Endothelial cell of umbilical vein (primary cell): ENCODE measurements around the gene TMEM169. TPM values are rescaled to one million over a fixed set of nuclear protein-coding genes. Genes with fewer than 3 reads are reported as not detected.
"Not testable (repeated sequence)": the region's sequence is repeated elsewhere in the genome, so short reads cannot be mapped to it uniquely, and the experiment has no call there.

ENCODE experiments used
- BruUV-seq: library from RNA; stranded (reverse); fragments of 400-500 nt; replicated peaks from 2 replicates; lab custom pipeline; 2021; lab: Mats Ljungman, UMichigan
- CTCF ChIA-PET: fragments of 300-600, 350-600 bp; sonication (Branson Sonifier 250); formaldehyde crosslinking; loops from one replicate; lab custom pipeline; 2021; ENCODE audit warnings: antibody characterized with exemption, inconsistent platforms; lab: Charles Lee
- POLR2A ChIA-PET: fragments of 300-600, 350-600 bp; sonication (Branson Sonifier 250); formaldehyde crosslinking; loops from one replicate; lab custom pipeline; 2021; ENCODE audit warnings: antibody characterized with exemption, inconsistent platforms; lab: Charles Lee
- DNase-seq: peaks from one replicate; pipeline ENCODE4 v3.0.0-alpha.2; 2011; ENCODE audit warnings: low read depth, low spot score
- FAIRE-seq: peaks from 2 replicates; lab custom pipeline; 2011; peaks lifted over from hg19 to GRCh38; lab: Jason Lieb, UNC
- H2AFZ ChIP-seq: 2 replicates; pipeline ENCODE4 v1.6.0; 2012; ENCODE audit warnings: low read depth, low read length, control low read depth, inconsistent platforms
- H3K27ac ChIP-seq: 2 replicates; pipeline ENCODE4 v1.5.1; 2011; ENCODE audit warnings: low read depth, mild to moderate bottlenecking, control low read depth, low read length, moderate library complexity; ENCODE audit not compliant: insufficient read depth
- H3K27me3 ChIP-seq, 2 experiments: 2 replicates each; pipeline versions ENCODE4 v1.6.0 to v1.6.1; 2011; ENCODE audit warnings: low read length in 2 of 2, mixed read lengths in 1 of 2; ENCODE audit not compliant: control insufficient read depth in 2 of 2, insufficient read depth in 2 of 2
- H3K36me3 ChIP-seq, 2 experiments: 2 replicates in 1 of 2; 3 replicates in 1 of 2; pipeline ENCODE4 v1.5.1; 2011; ENCODE audit warnings: low read length in 2 of 2, mild to moderate bottlenecking in 1 of 2, moderate library complexity in 1 of 2; ENCODE audit not compliant: control insufficient read depth in 2 of 2, insufficient read depth in 2 of 2; ENCODE audit errors: extremely low read depth in 1 of 2
- H3K4me1 ChIP-seq: 3 replicates; pipeline ENCODE4 v1.5.1; 2011; ENCODE audit warnings: mild to moderate bottlenecking, low read length; ENCODE audit not compliant: control insufficient read depth, insufficient read depth; ENCODE audit errors: extremely low read depth
- H3K4me2 ChIP-seq: 2 replicates; pipeline ENCODE4 v1.6.1; 2011; ENCODE audit warnings: low read length, control low read depth, mixed read lengths; ENCODE audit not compliant: insufficient read depth
- H3K4me3 ChIP-seq, 3 experiments: fragments of 200-600 bp in 1 of 3; sonication (generic), shearing (Covaris generic) in 1 of 3; replicated peaks in 1 of 3; 2 replicates each; pipeline ENCODE4 v1.5.1; 2011 to 2016; ENCODE audit warnings: control low read depth in 3 of 3, low read length in 3 of 3, mild to moderate bottlenecking in 2 of 3, inconsistent platforms in 1 of 3, low read depth in 1 of 3, moderate library complexity in 1 of 3; ENCODE audit not compliant: insufficient read depth in 1 of 3
- H3K79me2 ChIP-seq: 2 replicates; pipeline ENCODE4 v1.6.0; 2012; ENCODE audit warnings: low read length, inconsistent platforms; ENCODE audit not compliant: control insufficient read depth, insufficient read depth
- H3K9ac ChIP-seq: replicated peaks from 2 replicates; pipeline ENCODE3; 2011; ENCODE audit warnings: low read length, control low read depth; ENCODE audit not compliant: insufficient read depth; ENCODE audit errors: extremely low read depth
- H3K9me1 ChIP-seq: replicated peaks from 3 replicates; pipeline ENCODE4 v1.6.0; 2011; ENCODE audit warnings: mild to moderate bottlenecking, low read length; ENCODE audit not compliant: control insufficient read depth, insufficient read depth; ENCODE audit errors: extremely low read depth
- H3K9me3 ChIP-seq: replicated peaks from 2 replicates; pipeline ENCODE4 v1.5.1; 2012; ENCODE audit warnings: low read length, inconsistent platforms; ENCODE audit not compliant: control insufficient read depth, insufficient read depth
- H4K20me1 ChIP-seq: replicated peaks from 2 replicates; pipeline ENCODE3; 2011; ENCODE audit warnings: mild to moderate bottlenecking, low read length; ENCODE audit not compliant: control insufficient read depth, insufficient read depth; ENCODE audit errors: extremely low read depth
- EZH2 ChIP-seq: IDR thresholded peaks from 2 replicates; pipeline ENCODE4 v1.6.1; 2012; ENCODE audit warnings: borderline replicate concordance, low read depth, mild to moderate bottlenecking, moderate library complexity, low read length, inconsistent platforms; ENCODE audit not compliant: severe bottlenecking
- FOS ChIP-seq: IDR thresholded peaks from 2 replicates; pipeline ENCODE4 v1.6.1; 2011; ENCODE audit warnings: mild to moderate bottlenecking, low read length, moderate library complexity, borderline replicate concordance; ENCODE audit not compliant: insufficient read depth
- GATA2 ChIP-seq: IDR thresholded peaks from 2 replicates; pipeline ENCODE4 v1.7.0; 2011; ENCODE audit warnings: low read depth, mild to moderate bottlenecking, moderate library complexity, mixed read lengths, low read length; ENCODE audit not compliant: insufficient read length, insufficient read depth
- MYC ChIP-seq: IDR thresholded peaks from one replicate; pipeline ENCODE4 v1.6.1; 2011; ENCODE audit warnings: mild to moderate bottlenecking, low read depth, low read length
- POLR2A ChIP-seq: IDR thresholded peaks from 2 replicates; pipeline ENCODE4 v1.6.1; 2012; ENCODE audit warnings: low read depth, mild to moderate bottlenecking, control low read depth, low read length
- dilution Hi-C: fragments of 300-500 bp; cut with MboI; formaldehyde crosslinking; loops from one replicate; pipeline ENCODE4 v1.15.0; 2019; ENCODE audit warnings: low sequenced_read_pairs; ENCODE audit not compliant: extremely low pct_ligation_motif_present
- intact Hi-C: fragments of 100-400 bp; cut with micrococcal nuclease; formaldehyde crosslinking; loops from one replicate; pipeline ENCODE4 v1.10.0; 2022
- polyA plus RNA-seq, 4 experiments: library from polyadenylated mRNA; depleted of rRNA in 3 of 4; stranded (reverse) in 3 of 4; unstranded in 1 of 4; fragments of >200 nt; gene quantifications; 2 replicates each; pipeline versions ENCODE4 v1.2.1 to v1.2.3, GENCODE V29; 2011 to 2012; ENCODE audit warnings: missing spikeins in 1 of 4
- total RNA-seq: library from RNA; stranded (reverse); gene quantifications from 2 replicates; pipeline ENCODE4 v1.2.3, GENCODE V29; 2021

Gene TMEM169
- total and polyA plus RNA-seq, 2 donors (not counting 3 experiments of a cell fraction or from before 2014, with no cell fraction given), result 0.20 TPM; not detected in 1

- Histone ChIP-seq H3K27me3 (peaks cover 8% of the 10 kb centered on the region in 2 experiments), H4K20me1 (no peaks in the 10 kb centered on the region), H3K27ac (no peak overlapping the region), H2AFZ (no peak overlapping the region), H3K9me3 (no peaks in the 10 kb centered on the region), H3K9ac (no peak overlapping the region), H3K4me3 (no peak overlapping the region), H3K4me1 (peaks cover 9% of the 10 kb centered on the region), H3K4me2 (no peak overlapping the region), H3K79me2 (no peaks in the 10 kb centered on the region), H3K36me3 (no peaks in the 10 kb centered on the region), H3K9me1 (no peaks in the 10 kb centered on the region)
- CTCF ChIA-PET, result no interaction called here
- dilution Hi-C loops (no loop called here), intact Hi-C loops (no loop called here)
- FAIRE-seq (no peak), DNase-seq (no peak)
- POLR2A ChIA-PET, result no interaction called here
- no TSS peak for BruUV-seq
- no peak for TF ChIP-seq MYC
- TF ChIP-seq GATA2, result no peak
- TF ChIP-seq POLR2A, result no peak
- TF ChIP-seq EZH2, result no peak
- no peak for TF ChIP-seq FOS
These were observed 2.9 kb upstream of the TMEM169 start for GRCh38 chr2:216078776-216079175.

GRCh38 chr2:216080048-216080447 lies 1.7 kb upstream of the TMEM169 start:
- H3K4me3 ChIP-seq, POLR2A ChIA-PET, H3K9me3 ChIP-seq, H3K27me3 ChIP-seq, H2AFZ ChIP-seq, DNase-seq, CTCF ChIA-PET, H3K9me1 ChIP-seq, FAIRE-seq, H3K4me1 ChIP-seq, H3K4me2 ChIP-seq, H3K36me3 ChIP-seq, H3K9ac ChIP-seq, H3K27ac ChIP-seq, intact Hi-C loops, dilution Hi-C loops, H3K79me2 ChIP-seq, H4K20me1 ChIP-seq, BruUV-seq: not testable (repeated sequence)
